Hypothalamus (tissue), 51 donors: ENCODE measurements around the gene GYS2.
A peak's percentile ranks its signal among the peaks of the same experiment; 100 is the strongest.
"Not testable (repeated sequence)": the region's sequence is repeated elsewhere in the genome, so short reads cannot be mapped to it uniquely, and the experiment has no call there.

Experiments
- DNase-seq, 51 donors: peaks; one replicate each; lab custom pipeline; 2025; lab: John Stamatoyannopoulos, UW

GYS2 gene

DNA sequence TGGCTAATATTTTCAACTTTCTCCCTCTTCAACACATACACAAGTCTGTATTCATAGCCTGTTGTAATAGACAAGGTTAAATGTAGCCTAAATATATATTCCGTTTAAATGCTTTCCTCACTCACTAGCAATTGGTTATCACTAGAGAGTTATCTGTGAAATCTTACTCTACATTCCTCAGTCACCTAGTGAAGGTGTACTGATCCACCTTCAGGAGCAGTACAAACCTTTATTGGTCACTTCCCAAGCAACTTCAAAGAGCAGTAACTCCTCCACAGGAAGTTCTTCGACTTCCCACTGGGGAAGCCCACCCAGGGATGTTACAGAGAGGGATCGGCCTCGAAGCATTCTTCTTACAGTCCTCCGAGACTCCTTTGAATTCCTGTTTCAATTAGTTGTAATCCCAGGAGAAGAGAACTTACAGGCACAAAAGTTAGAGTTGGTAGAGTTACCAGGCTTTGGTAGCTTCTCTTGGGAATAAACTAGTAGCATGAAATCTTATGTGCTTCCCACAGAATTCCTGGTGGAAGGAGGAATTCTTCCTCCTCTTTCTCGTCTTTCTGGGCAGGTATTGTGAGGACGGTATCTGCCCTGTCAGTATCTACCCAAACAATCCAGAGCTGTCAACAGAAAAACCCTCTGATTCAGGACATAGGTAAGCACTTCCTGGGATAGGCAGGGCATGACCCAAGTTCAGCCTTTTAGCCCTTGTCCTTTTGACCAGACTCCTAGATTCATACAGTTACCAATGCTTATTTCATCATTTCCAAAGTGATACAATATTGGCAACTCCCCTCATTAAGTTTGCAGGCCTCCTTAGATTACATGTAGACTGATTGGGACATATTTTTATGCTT lies at the start of gene GYS2:
TSS of gene GYS2 (minus strand) at position 603 of the 857 bp plus-strand sequence. CDS start at position 348, 255 bp downstream.
- DNase-seq, result no peak

DNA sequence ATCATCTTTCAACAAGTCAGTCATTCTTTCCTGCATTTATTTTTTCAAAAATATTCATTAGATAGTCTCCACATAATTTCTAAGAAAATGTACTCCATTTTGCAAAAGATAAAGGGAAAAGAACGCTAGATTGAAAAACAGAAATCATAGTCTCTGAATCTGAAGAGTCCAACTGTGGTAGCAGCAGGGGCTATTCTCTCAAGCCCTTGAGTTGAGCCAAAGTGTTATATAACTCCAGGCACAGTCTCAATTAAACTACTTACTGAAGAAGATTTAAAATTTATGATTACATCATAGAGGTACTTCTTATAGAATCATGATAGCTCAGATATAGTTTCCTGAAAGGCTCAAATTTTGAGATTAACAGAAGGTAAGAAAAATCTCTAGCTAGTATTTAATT lies 47.2 kb upstream of the GYS2 start:
- DNase-seq, result no peak

DNA sequence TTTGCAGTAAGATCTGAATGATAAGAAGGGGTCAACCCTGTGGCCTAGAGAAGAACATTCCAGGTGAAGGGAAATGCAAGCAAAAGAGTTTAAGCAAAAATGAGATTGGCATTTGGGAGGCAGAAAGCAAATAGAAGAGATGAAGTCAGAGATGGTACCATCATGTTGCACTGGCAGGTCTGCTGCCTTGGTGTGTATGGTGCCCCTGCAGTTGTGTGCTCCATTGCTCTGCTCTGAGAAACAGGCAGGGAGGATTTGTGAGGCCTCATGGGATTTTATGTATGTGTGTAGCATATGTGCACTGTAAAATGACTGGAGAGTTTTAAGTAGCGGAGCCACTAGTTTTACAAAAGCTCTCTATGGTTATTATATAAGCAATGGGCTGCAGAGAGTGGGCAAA lies 46.4 kb upstream of the GYS2 start:
- no peak for DNase-seq

DNA sequence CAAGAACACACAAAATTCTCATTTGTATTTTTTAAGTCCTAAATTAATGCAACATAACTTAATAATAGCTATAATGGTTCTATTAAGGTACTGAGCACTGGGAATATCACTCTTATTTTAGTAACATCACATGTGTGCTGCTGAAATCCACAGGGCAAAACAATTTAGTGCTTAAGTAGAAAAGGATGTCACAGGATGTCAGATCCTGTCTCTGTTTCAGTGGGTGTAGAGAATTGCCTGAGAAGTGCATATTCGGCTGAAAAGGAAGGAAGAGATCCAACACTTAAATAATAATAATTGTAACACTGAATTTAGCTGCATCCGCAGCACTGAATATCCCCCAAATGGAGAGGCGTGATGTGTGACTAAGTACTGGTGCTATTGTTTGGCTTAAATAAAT lies 44.4 kb upstream of the GYS2 start:
- no peak for DNase-seq

DNA sequence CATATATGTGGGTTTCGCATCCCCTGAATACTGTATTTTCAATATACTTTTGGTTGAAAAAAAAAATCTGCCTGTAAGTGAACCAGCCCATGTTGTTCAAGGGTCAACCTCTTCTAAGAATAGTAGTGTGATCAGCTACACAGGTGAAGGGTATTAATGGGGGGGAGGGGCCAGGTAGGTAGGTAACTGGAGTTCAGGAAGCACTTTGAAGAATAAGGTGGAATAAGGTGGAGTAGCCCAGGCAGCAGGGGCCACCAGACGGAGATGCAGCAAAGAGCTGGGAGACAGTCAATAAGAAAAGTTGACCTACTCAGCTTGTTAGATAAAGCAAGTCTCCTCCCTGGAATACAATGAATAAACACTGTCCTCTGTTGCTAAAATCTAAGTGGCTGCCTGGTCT lies 43.7 kb upstream of the GYS2 start:
- DNase-seq, result no peak

DNA sequence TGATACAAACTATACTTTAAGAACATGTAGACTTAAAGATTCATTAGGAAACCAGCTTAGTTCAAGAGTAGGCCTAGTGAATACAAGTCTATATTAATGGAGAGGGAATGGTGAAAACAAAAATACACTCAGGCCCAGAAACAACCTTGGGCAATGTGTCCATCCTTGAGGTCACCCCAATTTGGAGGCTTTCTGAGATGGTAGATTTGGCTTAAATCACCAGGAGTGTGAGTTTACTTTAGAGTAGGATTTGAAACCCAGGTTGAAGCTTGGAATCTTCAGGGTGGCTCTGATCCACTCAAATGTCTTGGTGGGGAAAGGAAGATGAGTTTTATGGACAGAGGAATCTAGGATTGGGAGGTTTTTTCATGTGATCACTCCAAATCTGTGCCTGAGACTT lies 42.5 kb upstream of the GYS2 start:
- no peak for DNase-seq

DNA sequence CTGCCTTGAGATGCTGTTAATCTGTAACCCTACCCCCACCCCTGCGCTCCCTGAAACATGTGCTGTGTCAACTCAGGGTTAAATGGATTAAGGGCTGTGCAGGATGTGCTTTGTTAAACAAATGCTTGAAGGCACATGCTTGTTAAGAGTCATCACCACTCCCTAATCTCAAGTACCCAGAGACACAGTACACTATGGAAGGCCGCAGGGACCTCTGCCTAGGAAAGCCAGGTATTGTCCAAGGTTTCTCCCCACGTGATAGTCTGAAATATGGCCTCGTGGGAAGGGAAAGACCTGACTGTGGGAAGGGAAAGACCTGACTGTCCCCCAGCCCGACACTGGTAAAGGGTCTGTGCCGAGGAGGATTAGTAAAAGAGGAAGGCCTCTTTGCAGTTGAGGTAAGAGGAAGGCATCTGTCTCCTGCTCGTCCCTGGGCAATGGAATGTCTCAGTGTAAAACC lies 40.4 kb upstream of the GYS2 start:
- DNase-seq, result not testable (repeated sequence)

DNA sequence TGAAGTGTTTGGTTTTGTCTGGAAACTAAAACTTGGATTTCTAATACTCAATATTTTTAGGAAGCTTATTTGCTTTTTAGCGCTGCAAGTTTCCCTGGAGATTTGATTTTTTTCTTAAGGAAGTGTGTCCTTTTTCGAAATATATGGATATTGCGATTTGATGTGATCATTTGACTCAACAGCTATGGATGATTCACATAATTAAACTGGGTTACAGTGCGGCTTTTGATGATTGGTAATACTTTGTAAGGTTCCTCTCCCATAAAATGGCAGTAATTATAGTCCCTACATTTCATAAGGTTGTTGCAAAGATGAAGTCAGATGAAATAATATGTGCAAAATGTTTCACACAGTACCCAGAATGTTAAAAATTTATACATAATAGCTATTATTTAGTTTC lies 39.9 kb upstream of the GYS2 start:
- DNase-seq, result no peak

DNA sequence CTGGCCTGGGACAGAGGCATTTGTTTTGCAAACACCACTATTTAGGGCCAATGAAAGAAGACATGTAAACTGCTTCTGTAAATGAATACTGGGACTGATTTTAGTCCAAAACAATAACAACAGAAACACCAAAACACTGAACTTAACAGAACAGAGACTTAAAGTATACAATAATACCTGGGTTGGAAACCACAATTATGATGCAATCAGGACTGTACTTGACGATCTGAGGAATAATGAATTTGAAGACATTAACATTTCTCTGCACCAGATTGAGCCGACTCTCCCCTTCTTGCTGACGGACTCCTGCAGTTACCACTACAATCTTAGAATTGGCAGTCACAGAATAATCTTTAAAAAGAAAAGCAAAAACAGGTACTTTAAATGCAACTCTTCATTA lies 39.1 kb upstream of the GYS2 start:
- no peak for DNase-seq

DNA sequence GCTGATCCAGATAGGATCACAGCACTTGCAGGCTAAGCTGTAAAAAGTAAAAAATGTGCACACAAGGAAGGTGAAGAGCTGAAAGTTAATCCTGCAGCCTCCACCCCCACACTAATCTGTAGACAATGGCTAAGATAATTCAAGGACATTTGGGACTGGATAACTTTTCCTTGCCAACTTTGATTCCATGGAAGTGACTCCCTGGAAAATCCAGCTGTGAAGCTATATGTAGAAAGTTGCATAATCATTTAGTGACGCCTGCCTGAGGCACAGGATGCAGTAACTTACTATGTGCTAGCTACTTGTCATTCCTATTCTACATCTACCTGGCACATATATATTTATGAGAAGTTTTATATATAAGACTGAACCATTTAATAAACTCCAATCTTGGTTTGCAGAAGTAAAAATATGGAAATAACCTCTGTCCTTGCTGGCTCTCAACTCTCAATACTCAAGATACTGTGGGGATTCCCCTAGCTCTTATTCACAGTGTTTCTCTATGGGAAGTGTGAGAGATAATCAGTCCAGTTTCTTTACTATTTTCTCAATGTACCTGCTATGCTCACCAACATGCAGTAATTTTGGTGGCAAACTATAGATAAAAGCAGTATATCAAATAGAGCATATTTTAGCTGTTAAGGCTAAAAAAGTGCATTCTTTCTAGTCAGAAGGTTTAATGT lies 38.2 kb upstream of the GYS2 start:
- no peak for DNase-seq

DNA sequence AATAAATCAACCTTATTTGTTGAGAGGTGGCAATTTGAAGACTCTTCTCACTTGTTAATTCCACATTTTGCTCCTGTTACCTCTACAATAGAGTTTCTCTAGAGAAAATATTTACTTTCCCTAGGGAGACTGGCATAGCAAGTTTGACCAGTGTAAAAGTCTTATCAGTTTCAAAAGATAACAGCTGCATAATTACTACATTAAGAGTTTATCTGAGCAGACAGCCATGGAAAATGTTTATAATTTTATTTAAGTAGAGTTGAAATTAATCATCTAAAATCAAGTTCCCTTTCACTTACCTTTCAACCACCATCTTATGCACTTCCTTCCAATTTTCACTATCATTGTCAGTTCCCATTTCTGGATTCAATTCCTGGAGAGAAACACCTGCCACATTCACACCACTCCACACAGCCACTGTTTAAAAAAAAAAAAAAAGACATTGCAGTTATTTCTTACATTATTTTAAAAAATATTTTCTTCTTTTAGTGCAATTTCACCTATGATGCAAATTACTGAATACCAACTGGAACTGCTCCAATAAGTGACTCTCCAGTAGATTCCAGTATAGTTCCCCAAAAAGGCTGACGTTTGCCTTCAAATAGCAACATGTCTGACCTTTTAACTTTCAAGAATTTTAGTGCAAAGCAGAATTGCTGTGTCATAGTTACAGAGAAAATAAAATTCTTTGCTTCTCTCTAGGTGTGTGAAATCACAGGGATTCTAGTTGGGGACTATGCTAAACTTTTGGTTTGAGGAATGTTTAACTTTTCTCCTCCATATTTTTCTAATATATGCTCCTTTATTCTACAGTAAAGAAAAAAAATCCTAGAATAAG lies 33.6 kb upstream of the GYS2 start:
- DNase-seq, result no peak

DNA sequence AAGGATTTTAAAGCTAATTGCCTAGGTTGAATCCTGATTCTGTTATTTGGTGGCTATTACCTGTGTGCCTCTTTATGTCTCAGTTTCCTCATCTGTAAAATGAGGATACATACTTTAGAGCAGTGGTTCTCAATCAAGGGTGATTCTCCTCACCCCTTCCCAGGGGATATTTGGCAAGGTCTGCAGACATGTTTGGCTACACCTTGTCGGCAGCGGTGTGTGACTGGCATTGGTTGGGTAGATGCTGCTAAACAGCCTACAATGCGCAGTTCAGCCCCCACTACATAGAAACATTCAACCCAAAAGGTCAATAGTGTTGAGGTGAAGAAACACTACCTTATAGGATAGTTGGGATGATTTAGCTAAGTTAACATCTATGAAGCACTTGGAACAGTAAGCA lies 29.6 kb upstream of the GYS2 start:
- no peak for DNase-seq

DNA sequence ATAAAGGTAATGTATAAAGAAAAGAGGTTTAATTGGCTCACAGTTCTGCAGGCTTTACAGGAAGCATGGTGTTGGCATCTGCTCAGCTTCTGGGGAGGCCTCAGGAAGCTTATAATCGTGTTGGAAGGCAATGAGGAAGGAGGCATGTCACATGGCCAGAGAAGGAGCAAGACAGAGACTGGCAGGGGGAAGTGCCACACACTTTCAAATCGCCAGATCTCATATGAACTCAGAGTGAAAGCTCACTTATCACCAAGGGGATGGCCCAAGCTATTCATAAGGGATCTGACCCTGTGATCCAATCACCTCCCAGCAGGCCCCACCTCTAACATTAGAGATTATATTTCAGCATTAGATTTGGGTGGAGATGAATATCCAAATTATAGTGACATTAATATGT lies 26.7 kb upstream of the GYS2 start:
- DNase-seq, result no peak

DNA sequence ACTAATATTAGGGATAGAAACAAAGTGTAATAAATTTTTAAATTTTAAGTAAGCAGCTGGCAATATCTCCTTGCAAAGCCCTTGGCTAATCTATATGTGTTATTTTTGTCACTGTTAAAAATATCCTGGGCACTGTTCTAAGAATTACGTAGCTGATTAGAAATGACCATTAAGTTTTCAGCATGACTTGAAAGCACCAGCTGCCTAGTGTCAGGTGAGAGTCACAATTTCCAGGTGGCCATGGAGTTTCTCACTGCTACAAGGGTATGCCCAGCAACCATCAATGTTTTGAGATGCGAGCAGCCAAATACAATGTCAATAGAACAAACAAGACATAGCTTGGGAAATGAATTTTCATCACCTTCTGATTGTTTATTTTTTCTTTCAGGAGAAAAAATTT lies 23.3 kb upstream of the GYS2 start:
- no peak for DNase-seq

DNA sequence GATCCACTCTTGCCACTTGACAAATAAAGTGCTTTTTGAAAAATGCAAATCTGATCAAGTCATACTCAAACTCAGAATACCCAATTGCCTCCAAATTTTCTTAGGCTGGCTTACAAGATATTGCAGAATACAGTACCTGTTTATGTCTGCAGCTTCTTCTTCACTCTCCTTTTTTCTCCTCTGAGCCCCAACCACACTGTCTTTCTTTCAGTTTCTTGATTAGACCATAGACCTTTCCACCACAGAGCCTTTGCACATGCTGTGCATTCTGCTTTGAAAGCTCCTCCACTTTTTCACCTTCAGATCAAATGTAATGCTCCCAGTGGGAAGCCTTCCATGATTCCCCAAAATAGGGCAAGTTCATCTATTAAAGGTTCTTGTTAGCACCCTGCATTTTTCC lies 13.9 kb upstream of the GYS2 start:
- no peak for DNase-seq

DNA sequence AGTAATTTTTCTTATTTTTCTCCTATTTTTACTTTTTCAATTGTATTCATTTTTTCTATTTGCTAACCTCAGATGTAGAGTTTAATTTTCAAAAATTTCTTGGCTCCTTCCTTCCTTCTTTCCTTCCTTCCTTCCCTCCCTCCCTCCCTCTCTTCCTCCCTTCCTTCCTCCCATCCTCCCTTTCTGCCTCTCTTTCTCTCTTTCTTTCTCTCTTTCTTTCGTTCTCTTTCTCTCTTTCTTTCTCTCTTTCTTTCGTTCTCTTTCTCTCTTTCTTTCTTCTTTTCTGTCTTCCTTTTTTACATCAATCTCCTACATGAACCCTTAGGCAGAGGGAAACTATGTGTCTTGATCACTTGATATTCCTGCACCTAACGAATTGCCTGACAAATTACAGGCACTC lies 12.4 kb upstream of the GYS2 start:
- no peak for DNase-seq

DNA sequence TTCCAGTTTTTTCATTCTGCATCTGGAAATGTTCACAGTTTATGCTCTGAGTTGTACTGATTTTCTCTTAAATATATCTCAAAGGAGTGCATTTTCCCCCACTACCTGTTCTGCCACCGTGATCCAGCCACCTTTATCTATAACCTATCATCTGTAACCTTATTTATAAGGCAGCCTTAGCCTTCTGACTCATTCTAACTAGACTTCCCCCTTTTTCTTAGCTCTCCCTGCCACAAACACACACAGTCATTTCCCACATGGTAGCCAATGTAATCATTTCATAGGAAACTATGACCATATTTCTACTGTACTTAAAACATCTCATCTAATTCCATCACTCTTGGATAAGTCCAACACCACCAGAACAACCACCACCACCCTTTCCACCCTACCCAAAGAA lies 10.8 kb upstream of the GYS2 start:
- DNase-seq, result no peak

DNA sequence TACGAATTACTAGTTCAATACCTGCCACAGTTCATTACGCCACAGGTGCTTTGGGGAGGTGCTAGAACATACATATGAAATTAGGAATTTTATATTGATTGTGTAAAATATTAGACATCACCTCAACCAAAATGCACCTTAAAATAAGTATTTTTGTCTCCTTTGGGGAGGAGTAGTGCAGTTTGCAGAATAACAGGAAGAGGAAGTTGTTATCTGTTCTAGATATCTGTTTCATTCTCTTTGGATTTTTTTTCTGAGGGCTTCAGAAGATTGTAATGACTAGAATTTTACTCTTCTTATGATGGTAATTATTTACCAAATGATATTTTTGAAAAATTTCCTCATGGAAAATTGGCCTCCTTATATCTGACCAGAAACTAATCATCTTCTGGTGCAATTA lies 9.9 kb upstream of the GYS2 start:
- DNase-seq, result no peak

DNA sequence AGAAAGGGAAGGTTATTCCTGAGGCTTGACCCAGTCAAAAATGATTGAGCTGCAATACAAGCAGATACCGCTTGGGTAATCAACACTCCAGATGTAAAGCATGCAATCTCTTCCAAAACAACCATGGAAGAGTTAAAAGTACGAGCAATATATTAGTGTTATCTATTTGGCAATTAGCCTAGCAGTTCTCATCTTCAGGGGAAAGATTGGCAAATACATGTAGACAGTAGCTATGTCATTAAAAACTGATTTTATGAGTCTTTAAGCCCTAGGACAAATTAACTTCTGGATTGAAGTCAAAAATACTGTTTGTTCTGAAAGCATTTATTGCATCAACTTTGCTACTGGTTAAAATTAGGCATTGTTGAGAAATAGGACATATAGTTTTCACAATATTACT lies 9.3 kb upstream of the GYS2 start:
- DNase-seq, result no peak

DNA sequence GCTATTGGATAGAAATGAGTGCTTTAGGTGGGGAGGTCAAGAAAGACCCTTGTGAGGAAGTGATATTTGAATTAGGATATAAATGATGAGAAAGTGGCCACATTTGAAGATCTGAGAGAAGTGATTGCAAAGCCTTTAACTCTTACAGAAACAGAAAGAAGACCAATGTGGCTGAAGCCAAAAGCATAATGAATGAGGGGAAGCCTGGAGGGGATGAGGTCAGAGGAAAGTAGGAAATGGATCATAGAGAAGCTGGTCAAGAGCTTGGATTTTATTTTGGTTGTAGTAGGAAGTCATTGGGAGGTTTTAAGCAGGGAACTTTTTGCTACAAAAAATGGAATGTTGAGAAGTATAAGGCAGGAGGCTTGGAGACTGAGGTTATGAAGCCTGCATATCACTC lies 3.5 kb upstream of the GYS2 start:
- DNase-seq, result no peak

DNA sequence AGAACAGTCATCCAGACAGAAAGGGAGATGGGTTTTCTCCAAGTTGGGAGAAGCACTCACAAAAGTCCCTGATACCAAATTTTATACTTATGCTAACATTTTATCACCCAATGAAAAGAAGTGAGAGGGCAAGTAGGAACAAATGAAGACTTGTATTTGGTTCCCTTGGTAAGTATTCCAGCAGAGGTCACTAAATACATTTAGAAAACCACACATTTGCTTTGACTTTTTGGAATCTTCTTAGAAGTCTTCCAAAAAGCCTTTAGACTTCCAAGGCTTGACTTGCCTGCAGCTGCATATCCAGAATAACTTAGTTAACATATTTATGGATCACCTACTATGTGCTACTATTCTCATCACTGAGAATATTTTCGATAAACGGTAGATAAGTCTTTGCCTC lies 3.1 kb upstream of the GYS2 start:
- peak in 1 of 51 donors; percentile 12 for DNase-seq
